22Rv1 (cell line): ENCODE results near the gene PRRC2C.

ENCODE experiments used
- ZFX ChIP-seq: fragments of 450-650 bp; IDR thresholded peaks from 2 replicates; pipeline ENCODE4 v1.6.1; 2017; ENCODE audit warnings: antibody characterized with exemption, borderline replicate concordance
- TF ChIP-seq, protein P1 (sequence below): fragments of 450-650 bp; IDR thresholded peaks from 2 replicates; pipeline ENCODE4 v1.5.1; 2017; ENCODE audit warnings: mild to moderate bottlenecking

DNA sequence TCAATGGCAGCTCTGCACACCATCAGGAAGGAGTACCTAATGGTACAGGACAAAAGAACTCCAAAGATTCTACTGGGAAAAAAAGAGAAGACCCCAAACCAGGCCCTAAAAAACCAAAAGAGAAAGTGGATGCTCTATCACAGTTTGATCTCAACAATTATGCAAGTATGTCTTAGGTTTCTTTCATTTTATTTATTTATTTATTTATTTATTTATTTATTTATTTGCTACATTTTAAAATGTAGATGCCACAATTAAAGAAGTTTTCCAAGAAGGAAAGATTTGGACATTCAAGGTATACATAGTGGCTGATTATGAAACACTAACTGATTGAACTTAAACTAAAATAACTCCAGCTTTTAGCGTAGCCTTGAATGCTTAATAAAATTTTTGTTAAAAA, 60.2 kb downstream of the PRRC2C start:
- TF ChIP-seq, protein P1, sequence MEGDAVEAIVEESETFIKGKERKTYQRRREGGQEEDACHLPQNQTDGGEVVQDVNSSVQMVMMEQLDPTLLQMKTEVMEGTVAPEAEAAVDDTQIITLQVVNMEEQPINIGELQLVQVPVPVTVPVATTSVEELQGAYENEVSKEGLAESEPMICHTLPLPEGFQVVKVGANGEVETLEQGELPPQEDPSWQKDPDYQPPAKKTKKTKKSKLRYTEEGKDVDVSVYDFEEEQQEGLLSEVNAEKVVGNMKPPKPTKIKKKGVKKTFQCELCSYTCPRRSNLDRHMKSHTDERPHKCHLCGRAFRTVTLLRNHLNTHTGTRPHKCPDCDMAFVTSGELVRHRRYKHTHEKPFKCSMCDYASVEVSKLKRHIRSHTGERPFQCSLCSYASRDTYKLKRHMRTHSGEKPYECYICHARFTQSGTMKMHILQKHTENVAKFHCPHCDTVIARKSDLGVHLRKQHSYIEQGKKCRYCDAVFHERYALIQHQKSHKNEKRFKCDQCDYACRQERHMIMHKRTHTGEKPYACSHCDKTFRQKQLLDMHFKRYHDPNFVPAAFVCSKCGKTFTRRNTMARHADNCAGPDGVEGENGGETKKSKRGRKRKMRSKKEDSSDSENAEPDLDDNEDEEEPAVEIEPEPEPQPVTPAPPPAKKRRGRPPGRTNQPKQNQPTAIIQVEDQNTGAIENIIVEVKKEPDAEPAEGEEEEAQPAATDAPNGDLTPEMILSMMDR: no peak
- TF ChIP-seq ZFX: no peak
